IPS-15b (cell line): ENCODE results near the gene TADA2A.
"Not testable (repeated sequence)": the region's sequence is repeated elsewhere in the genome, so short reads cannot be mapped to it uniquely, and the experiment has no call there.

ENCODE experiments used
- H3K27me3 ChIP-seq: one replicate; pipeline ENCODE4 v1.6.1; 2013; ENCODE audit warnings: low read length; ENCODE audit not compliant: control insufficient read depth, insufficient read depth
- H3K36me3 ChIP-seq: one replicate; pipeline ENCODE4 v1.6.1; 2013; ENCODE audit warnings: low read length; ENCODE audit not compliant: control insufficient read depth, insufficient read depth
- H3K4me1 ChIP-seq: one replicate; pipeline ENCODE4 v1.6.1; 2013; ENCODE audit warnings: mild to moderate bottlenecking, low read length; ENCODE audit not compliant: control insufficient read depth, insufficient read depth
- H3K4me3 ChIP-seq: one replicate; pipeline ENCODE4 v1.5.1; 2013; ENCODE audit warnings: low read depth, low read length
- H3K9ac ChIP-seq: one replicate; pipeline ENCODE4 v1.6.1; 2013; ENCODE audit warnings: low read depth, mild to moderate bottlenecking, low read length
- H3K9me3 ChIP-seq: one replicate; pipeline ENCODE4 v1.6.1; 2013; ENCODE audit warnings: mild to moderate bottlenecking, low read length; ENCODE audit not compliant: control insufficient read depth, insufficient read depth

The TADA2A gene

GRCh38 chr17:37405955-37406634 is 591 bp upstream of the TADA2A start:
- Histone ChIP-seq H3K9ac (peak overlapping the region; percentile 83), H3K9me3 (no peaks in the 10 kb centered on the region), H3K27me3 (no peaks in the 10 kb centered on the region), H3K4me3 (peak overlapping the region; percentile 89), H3K36me3 (no peaks in the 10 kb centered on the region), H3K4me1 (peaks cover 4% of the 10 kb centered on the region)

GRCh38 chr17:37408145-37408479 is 1.4 kb downstream of the TADA2A start:
- not testable (repeated sequence) for H3K4me3 ChIP-seq, H3K27me3 ChIP-seq, H3K4me1 ChIP-seq, H3K36me3 ChIP-seq, H3K9me3 ChIP-seq, H3K9ac ChIP-seq

- no peak overlapping the region for H3K4me3 ChIP-seq
- H3K9me3 ChIP-seq: no peaks in the 10 kb centered on the region
- H3K27me3 ChIP-seq: no peaks in the 10 kb centered on the region
- no peak overlapping the region for H3K9ac ChIP-seq
- peaks cover 4% of the 10 kb centered on the region for H3K4me1 ChIP-seq
- peaks cover 5% of the 10 kb centered on the region for H3K36me3 ChIP-seq
These were observed 3.7 kb downstream of the TADA2A start for GRCh38 chr17:37410357-37410756.

- Histone ChIP-seq H3K9ac (no peak overlapping the region), H3K4me1 (no peaks in the 10 kb centered on the region), H3K9me3 (no peaks in the 10 kb centered on the region), H3K36me3 (peaks cover 5% of the 10 kb centered on the region), H3K4me3 (no peak overlapping the region), H3K27me3 (no peaks in the 10 kb centered on the region)
These were observed 7.3 kb downstream of the TADA2A start for GRCh38 chr17:37413875-37414519.

- Histone ChIP-seq H3K36me3 (peaks cover 5% of the 10 kb centered on the region), H3K9ac (no peak overlapping the region), H3K4me3 (no peak overlapping the region), H3K27me3 (no peaks in the 10 kb centered on the region), H3K9me3 (no peaks in the 10 kb centered on the region), H3K4me1 (no peaks in the 10 kb centered on the region)
These were observed 11.2 kb downstream of the TADA2A start for GRCh38 chr17:37417852-37418251.

GRCh38 chr17:37422971-37423625 is 16.4 kb downstream of the TADA2A start:
- no peaks in the 10 kb centered on the region for H3K4me1 ChIP-seq
- H3K4me3 ChIP-seq: no peak overlapping the region
- H3K36me3 ChIP-seq: no peaks in the 10 kb centered on the region
- no peaks in the 10 kb centered on the region for H3K9me3 ChIP-seq
- no peaks in the 10 kb centered on the region for H3K27me3 ChIP-seq
- H3K9ac ChIP-seq: no peak overlapping the region

DNA sequence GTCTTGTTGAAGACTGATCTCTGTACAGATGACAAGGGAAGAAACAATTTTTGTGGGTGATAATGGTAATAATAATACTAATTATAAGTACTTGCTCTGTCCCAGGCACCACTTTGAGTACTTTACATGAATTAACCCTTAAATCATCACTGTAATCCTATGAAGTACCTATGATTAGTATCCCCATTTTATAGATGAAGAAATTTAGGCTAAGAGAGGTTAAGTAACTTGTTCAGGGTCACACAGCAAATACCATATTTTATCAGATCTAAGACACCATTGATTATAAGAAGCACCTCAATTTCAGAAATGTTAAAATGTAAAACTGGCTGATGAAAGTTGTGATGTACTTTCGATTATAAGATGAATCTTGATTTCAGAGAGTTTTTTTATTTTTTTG is 18.6 kb downstream of the TADA2A start:
- Histone ChIP-seq H3K4me1 (no peaks in the 10 kb centered on the region), H3K36me3 (no peaks in the 10 kb centered on the region), H3K4me3 (no peak overlapping the region), H3K27me3 (no peaks in the 10 kb centered on the region), H3K9ac (no peak overlapping the region), H3K9me3 (no peaks in the 10 kb centered on the region)

- H3K4me3 ChIP-seq: no peak overlapping the region
- no peaks in the 10 kb centered on the region for H3K27me3 ChIP-seq
- no peaks in the 10 kb centered on the region for H3K36me3 ChIP-seq
- H3K4me1 ChIP-seq: no peaks in the 10 kb centered on the region
- no peak overlapping the region for H3K9ac ChIP-seq
- no peaks in the 10 kb centered on the region for H3K9me3 ChIP-seq
These were observed 22.4 kb downstream of the TADA2A start for GRCh38 chr17:37429039-37429438.

GRCh38 chr17:37429453-37429852 is 22.8 kb downstream of the TADA2A start:
- no peaks in the 10 kb centered on the region for H3K9me3 ChIP-seq
- no peaks in the 10 kb centered on the region for H3K27me3 ChIP-seq
- H3K4me1 ChIP-seq: no peaks in the 10 kb centered on the region
- no peaks in the 10 kb centered on the region for H3K36me3 ChIP-seq
- no peak overlapping the region for H3K4me3 ChIP-seq
- no peak overlapping the region for H3K9ac ChIP-seq

DNA sequence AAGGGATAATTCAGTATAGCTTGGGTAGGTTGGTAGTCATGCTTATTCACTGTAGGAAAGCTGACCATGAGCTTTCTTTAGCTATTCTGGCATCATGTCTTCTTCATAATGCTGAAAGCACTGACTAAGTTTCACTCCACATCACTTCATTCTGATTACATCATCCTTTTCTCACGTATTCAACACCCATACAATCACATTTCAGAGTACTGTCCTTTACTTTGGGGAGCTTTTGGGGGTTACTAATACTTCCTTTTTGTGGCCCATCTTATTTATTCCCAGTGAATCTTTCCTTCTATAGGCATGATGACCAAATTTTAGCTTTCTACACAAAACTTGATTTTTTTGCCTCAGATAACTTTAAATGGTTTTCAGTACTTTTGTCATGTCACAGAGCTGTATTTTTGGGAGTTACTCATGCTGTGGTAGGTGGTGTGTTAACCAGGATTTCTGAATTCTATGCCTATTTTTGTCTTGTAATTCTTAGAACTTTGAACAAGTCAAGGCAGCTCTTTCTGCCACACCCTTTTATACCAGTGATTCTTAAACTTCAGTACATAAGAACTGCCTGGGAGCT is 23.5 kb downstream of the TADA2A start:
- Histone ChIP-seq H3K4me1 (no peaks in the 10 kb centered on the region), H3K27me3 (no peaks in the 10 kb centered on the region), H3K9ac (no peak overlapping the region), H3K4me3 (no peak overlapping the region), H3K9me3 (no peaks in the 10 kb centered on the region), H3K36me3 (no peaks in the 10 kb centered on the region)

GRCh38 chr17:37432671-37433070 is 26.0 kb downstream of the TADA2A start:
- Histone ChIP-seq H3K4me3 (no peak overlapping the region), H3K9ac (no peak overlapping the region), H3K27me3 (no peaks in the 10 kb centered on the region), H3K9me3 (no peaks in the 10 kb centered on the region), H3K4me1 (no peaks in the 10 kb centered on the region), H3K36me3 (no peaks in the 10 kb centered on the region)

- no peaks in the 10 kb centered on the region for H3K9me3 ChIP-seq
- H3K27me3 ChIP-seq: no peaks in the 10 kb centered on the region
- no peak overlapping the region for H3K4me3 ChIP-seq
- no peak overlapping the region for H3K9ac ChIP-seq
- peaks cover 7% of the 10 kb centered on the region for H3K36me3 ChIP-seq
- no peaks in the 10 kb centered on the region for H3K4me1 ChIP-seq
These were observed 31.5 kb downstream of the TADA2A start for GRCh38 chr17:37438141-37438540.
